WTC11 (cell line): Measurements from ENCODE around the gene PSG2. TPM values are rescaled to one million over a fixed set of nuclear protein-coding genes. Genes with fewer than 3 reads are reported as not detected.
"Not testable (repeated sequence)": the region's sequence is repeated elsewhere in the genome, so short reads cannot be mapped to it uniquely, and the experiment has no call there.

Experiments used
- ATAC-seq: fragments of 200-7000 bp; cut with Tn5 transposase; 2 replicates; pipeline ENCODE4 v1.10.0; 2021; ENCODE audit warnings: mild to moderate bottlenecking, moderate library complexity
- CTCF ChIA-PET: fragments of 300-600 bp; sonication (Branson Sonifier 250); formaldehyde crosslinking; loops from one replicate; lab custom pipeline; 2021; ENCODE audit warnings: antibody characterized with exemption; lab: Charles Lee
- POLR2A ChIA-PET: fragments of 350-600 bp; sonication (Branson Sonifier 250); formaldehyde crosslinking; loops from one replicate; lab custom pipeline; 2021; ENCODE audit warnings: antibody characterized with exemption; lab: Charles Lee
- DNase-seq: peaks from one replicate; pipeline ENCODE4 v3.0.0; 2021; ENCODE audit warnings: low spot score
- H3K27ac Mint-ChIP-seq: 2 replicates; pipeline ENCODE4 v1.8.0; 2021; ENCODE audit warnings: mixed read lengths
- H3K27me3 Mint-ChIP-seq: 2 replicates; pipeline ENCODE4 v1.8.0; 2021; ENCODE audit warnings: low read depth, mild to moderate bottlenecking, moderate library complexity, mixed read lengths
- H3K36me3 Mint-ChIP-seq: 2 replicates; pipeline ENCODE4 v1.8.0; 2021; ENCODE audit warnings: mixed read lengths
- H3K4me1 Mint-ChIP-seq: 2 replicates; pipeline ENCODE4 v1.8.0; 2022; ENCODE audit warnings: mixed read lengths
- H3K4me3 Mint-ChIP-seq: 2 replicates; pipeline ENCODE4 v1.8.0; 2021; ENCODE audit warnings: mild to moderate bottlenecking, moderate library complexity, mixed read lengths
- H3K9me3 Mint-ChIP-seq: 2 replicates; pipeline ENCODE4 v1.8.0; 2021; ENCODE audit warnings: mixed read lengths
- ATF1 ChIP-seq: sonication (generic); formaldehyde crosslinking; IDR thresholded peaks from 2 replicates; pipeline ENCODE4 v1.8.1; 2023; ENCODE audit warnings: mild to moderate bottlenecking, moderate library complexity, missing genetic modification reagents
- CREM ChIP-seq: sonication (generic); formaldehyde crosslinking; IDR thresholded peaks from 2 replicates; pipeline ENCODE4 v1.8.1; 2022; ENCODE audit warnings: mild to moderate bottlenecking, missing genetic modification reagents, moderate library complexity
- ETV6 ChIP-seq: sonication (generic); formaldehyde crosslinking; IDR thresholded peaks from 2 replicates; pipeline ENCODE4 v1.8.1; 2022; ENCODE audit warnings: mild to moderate bottlenecking, missing genetic modification reagents
- FOXP1 ChIP-seq: sonication (generic); formaldehyde crosslinking; IDR thresholded peaks from 2 replicates; pipeline ENCODE4 v1.8.0; 2022; ENCODE audit warnings: missing genetic modification reagents, mild to moderate bottlenecking, moderate library complexity, borderline replicate concordance
- NR3C1 ChIP-seq: sonication (generic); formaldehyde crosslinking; conservative IDR thresholded peaks from 2 replicates; pipeline ENCODE4 v1.8.1; 2023; ENCODE audit warnings: low read depth, mild to moderate bottlenecking, missing genetic modification reagents
- RELA ChIP-seq: sonication (generic); formaldehyde crosslinking; IDR thresholded peaks from 2 replicates; pipeline ENCODE4 v1.8.1; 2022; ENCODE audit warnings: missing genetic modification reagents, mild to moderate bottlenecking, borderline replicate concordance
- SOX15 ChIP-seq: fragments of 250-450 bp; sonication (Bioruptor Pico); IDR thresholded peaks from 2 replicates; pipeline ENCODE4 v1.9.0; 2021; ENCODE audit warnings: mild to moderate bottlenecking
- TP53 ChIP-seq: sonication (generic); formaldehyde crosslinking; IDR thresholded peaks from 2 replicates; pipeline ENCODE4 v1.8.1; 2023; ENCODE audit warnings: mild to moderate bottlenecking, missing genetic modification reagents
- ZBTB21 ChIP-seq: sonication (generic); formaldehyde crosslinking; IDR thresholded peaks from 2 replicates; pipeline ENCODE4 v1.8.1; 2023; ENCODE audit warnings: mild to moderate bottlenecking, missing genetic modification reagents, borderline replicate concordance
- ZNF671 ChIP-seq: fragments of 250-450 bp; sonication (Bioruptor Pico); IDR thresholded peaks from 2 replicates; pipeline ENCODE4 v1.8.0; 2021; ENCODE audit warnings: mild to moderate bottlenecking
- total RNA-seq: library from RNA; stranded (reverse); gene quantifications from 3 replicates; pipeline ENCODE4 v1.2.3, GENCODE V29; 2021
- TF ChIP-seq, protein P1 (sequence below): fragments of 200-600 bp; IDR thresholded peaks from 2 replicates; pipeline ENCODE4 v1.8.0; 2022; ENCODE audit warnings: antibody characterized with exemption
- TF ChIP-seq, protein P2 (sequence below): fragments of 250-450 bp; sonication (Bioruptor Pico); conservative IDR thresholded peaks from 2 replicates; pipeline ENCODE4 v1.9.0; 2021; ENCODE audit warnings: mild to moderate bottlenecking
- TF ChIP-seq, protein P3 (sequence below): fragments of 250-450 bp; sonication (Bioruptor Pico); IDR thresholded peaks from 2 replicates; pipeline ENCODE4 v1.9.0; 2021; ENCODE audit warnings: mild to moderate bottlenecking

Gene PSG2
- total RNA-seq, 1 experiment from 2014 or later = not detected

DNA sequence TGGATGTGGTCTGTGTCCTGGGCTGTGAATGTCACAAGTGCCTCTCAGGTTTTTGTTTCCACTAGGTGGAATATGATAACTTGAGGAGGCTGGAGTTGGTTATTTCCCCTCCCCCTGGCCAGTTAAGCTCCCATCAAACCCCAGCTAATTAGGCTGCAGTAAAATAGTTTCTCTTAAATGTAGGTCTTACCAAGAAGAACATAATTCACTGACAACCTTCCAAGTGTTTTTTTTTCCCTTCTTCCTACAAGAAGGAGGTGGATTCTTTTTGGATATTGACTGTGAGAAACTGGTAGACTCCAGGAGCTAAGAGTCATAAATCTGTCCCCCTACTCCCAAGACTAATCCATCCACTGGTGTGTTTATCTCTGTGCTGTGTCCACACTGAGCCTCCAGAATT lies 15.9 kb upstream of the PSG2 start:
- CTCF ChIA-PET, H3K27me3 Mint-ChIP-seq, ATAC-seq, H3K36me3 Mint-ChIP-seq, H3K4me3 Mint-ChIP-seq, DNase-seq, H3K27ac Mint-ChIP-seq, POLR2A ChIA-PET, H3K4me1 Mint-ChIP-seq: not testable (repeated sequence)
- peaks cover 45% of the 10 kb centered on the region for H3K9me3 Mint-ChIP-seq

DNA sequence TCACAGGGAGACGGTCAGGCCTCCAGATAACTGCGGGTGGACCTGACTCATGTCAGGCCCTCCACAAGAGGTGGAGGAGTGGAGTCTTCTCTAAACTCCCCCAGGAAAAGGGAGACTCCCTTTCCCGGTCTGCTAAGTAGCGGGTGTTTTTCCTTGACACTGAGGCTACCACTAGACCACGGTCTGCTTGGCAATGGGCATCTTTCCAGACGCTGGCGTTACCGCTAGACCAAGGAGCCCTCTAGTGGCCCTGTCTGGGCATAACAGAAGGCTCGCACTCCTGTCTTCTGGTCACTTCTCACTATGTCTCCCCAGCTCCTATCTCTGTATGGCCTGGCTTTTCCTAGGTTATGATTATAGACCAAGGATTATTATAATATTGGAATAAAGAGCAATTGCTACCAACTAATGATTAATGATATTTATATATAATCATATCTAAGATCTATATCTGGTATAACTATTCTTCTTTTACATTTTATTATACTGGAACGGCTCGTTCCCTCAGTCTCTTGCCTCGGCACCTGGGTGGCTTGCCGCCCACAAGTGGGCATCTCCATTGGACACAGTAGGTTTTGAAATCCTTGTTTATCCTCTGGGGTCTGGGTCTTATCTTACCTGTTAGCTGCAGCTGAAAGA lies 5.3 kb upstream of the PSG2 start:
- TF ChIP-seq, protein P1, sequence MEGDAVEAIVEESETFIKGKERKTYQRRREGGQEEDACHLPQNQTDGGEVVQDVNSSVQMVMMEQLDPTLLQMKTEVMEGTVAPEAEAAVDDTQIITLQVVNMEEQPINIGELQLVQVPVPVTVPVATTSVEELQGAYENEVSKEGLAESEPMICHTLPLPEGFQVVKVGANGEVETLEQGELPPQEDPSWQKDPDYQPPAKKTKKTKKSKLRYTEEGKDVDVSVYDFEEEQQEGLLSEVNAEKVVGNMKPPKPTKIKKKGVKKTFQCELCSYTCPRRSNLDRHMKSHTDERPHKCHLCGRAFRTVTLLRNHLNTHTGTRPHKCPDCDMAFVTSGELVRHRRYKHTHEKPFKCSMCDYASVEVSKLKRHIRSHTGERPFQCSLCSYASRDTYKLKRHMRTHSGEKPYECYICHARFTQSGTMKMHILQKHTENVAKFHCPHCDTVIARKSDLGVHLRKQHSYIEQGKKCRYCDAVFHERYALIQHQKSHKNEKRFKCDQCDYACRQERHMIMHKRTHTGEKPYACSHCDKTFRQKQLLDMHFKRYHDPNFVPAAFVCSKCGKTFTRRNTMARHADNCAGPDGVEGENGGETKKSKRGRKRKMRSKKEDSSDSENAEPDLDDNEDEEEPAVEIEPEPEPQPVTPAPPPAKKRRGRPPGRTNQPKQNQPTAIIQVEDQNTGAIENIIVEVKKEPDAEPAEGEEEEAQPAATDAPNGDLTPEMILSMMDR = peak; percentile 65
- H3K27ac Mint-ChIP-seq, H3K36me3 Mint-ChIP-seq, H3K4me1 Mint-ChIP-seq, POLR2A ChIA-PET, CTCF ChIA-PET, H3K4me3 Mint-ChIP-seq, ATAC-seq, H3K27me3 Mint-ChIP-seq: not testable (repeated sequence)
- peaks cover 22% of the 10 kb centered on the region for H3K9me3 Mint-ChIP-seq
- DNase-seq = peak; percentile 71

DNA sequence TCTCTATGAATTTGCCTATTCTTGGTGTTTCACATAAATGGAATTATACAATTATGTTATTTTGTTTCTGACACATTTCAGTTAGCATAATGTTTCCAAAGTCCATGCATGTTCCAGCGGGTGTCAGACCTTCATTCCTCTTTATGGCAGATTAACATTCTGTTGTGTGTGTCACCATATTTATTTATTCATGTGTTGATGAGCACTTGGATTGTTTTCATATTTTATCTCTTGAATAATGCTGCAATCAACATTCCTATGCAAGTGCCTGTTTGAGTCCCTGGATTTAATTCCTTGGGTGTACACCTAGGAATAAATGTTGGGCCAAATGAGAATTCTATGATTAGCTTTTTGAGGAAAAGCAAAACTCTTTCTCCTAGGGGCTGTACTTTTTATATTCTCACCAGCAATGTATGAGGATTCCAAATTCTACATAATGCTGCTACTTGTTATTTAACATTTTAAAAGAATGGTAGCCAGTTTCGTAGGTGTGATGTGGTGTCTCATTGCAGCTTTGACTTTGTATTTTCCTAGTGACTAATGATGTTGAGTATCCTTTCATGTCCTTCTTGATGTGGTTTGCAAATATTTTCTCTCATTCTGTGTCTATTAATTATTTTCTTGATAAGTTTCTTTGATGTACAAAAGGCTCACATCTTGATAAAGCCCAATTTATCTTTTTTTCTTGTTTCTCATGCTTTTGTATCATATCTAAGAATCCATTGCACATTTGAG lies 3.5 kb upstream of the PSG2 start:
- ATAC-seq, POLR2A ChIA-PET, H3K4me1 Mint-ChIP-seq, H3K36me3 Mint-ChIP-seq, CTCF ChIA-PET, H3K27ac Mint-ChIP-seq, DNase-seq, H3K4me3 Mint-ChIP-seq, H3K27me3 Mint-ChIP-seq: not testable (repeated sequence)
- peaks cover 17% of the 10 kb centered on the region for H3K9me3 Mint-ChIP-seq

DNA sequence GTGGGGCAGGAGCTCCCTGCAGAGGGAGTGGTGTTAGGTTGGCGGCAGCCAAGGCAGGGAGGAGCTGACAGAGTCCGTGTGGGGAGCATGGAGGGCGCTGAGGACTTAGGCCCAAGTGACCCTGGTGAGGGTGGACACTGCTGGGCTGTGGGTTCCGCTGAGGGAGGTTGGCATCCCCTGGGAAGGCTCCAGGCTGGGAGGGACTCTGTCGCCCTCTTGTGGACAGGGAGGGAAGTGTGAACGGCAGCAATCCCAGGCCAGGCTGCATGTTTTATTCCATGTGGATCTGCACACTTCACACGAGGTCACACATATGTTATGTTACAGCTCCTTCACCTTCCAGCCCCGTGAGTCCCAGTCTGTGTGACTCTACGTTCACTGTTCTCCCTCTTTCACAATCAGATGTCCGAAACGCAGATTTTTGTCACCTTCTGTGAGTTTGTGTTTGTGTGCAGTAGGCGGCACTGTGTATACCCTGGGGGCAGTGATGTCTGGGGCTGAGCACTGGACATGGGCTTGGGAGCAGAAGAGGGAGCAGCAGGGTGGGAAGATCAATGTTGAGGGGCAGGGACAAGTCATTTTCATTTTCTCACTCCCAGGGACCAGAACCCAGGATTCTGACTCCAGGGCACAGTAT lies 1.8 kb upstream of the PSG2 start:
- ATAC-seq, H3K4me3 Mint-ChIP-seq, H3K27ac Mint-ChIP-seq, POLR2A ChIA-PET, H3K36me3 Mint-ChIP-seq, CTCF ChIA-PET, H3K4me1 Mint-ChIP-seq, H3K27me3 Mint-ChIP-seq: not testable (repeated sequence)
- peaks cover 17% of the 10 kb centered on the region for H3K9me3 Mint-ChIP-seq
- TF ChIP-seq, protein P1 = peak; percentile 73; the same call in 1 of the 2 replicates
- DNase-seq = peak; percentile 69

DNA sequence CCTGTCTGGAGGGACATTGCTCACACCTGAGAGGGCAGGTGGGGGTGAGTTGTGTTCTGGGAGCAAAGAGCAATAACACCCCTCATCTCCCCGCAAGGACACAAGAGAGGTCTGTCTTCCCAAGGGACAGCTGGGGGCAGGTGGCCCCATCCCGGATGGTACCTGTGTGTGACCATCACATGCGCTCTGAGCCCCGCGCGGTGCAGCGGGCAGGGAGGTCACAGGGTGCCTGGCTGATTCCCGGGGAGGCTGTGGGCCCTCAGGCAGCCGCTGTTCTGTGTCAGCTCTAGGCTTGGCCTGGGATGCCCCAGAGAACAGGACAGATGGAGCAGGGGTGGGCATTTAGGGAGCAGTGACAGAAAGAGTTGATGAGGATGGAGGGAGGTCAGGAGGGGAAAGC lies 1.2 kb upstream of the PSG2 start:
- DNase-seq, ATAC-seq, H3K27me3 Mint-ChIP-seq, H3K36me3 Mint-ChIP-seq, POLR2A ChIA-PET, H3K4me3 Mint-ChIP-seq, H3K27ac Mint-ChIP-seq, H3K4me1 Mint-ChIP-seq: not testable (repeated sequence)
- CTCF ChIA-PET = interaction anchor here (0.5 kb wide), 1 partner anchor 616 kb away, joined by 3 read pairs; no protein-coding TSS in a partner anchor
- H3K9me3 Mint-ChIP-seq = peaks cover 19% of the 10 kb centered on the region

DNA sequence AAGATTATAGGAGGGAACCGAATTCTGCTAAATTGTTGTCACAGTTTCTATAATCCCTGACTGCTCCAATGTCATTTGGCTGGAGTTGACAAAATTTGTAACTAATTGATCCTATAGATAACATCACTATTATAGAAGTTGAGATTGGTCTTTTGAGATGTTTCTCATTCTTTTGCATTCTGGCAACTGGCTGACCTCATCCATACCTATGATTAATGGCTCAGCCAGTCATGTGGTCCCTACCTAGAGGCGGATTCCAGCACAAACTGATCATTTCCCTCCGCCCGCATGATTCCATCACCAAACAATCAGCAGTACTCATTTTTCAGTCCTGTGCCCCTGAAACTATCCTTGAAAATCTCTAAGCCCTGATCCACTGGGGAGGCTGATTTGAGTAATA lies 4.2 kb downstream of the PSG2 start:
- ATAC-seq (no peak), DNase-seq (no peak)
- H3K4me1 Mint-ChIP-seq = no peaks in the 10 kb centered on the region
- no peak overlapping the region for H3K4me3 Mint-ChIP-seq
- no peaks in the 10 kb centered on the region for H3K27me3 Mint-ChIP-seq
- H3K9me3 Mint-ChIP-seq = peaks cover 26% of the 10 kb centered on the region
- ChIA-PET CTCF (no interaction called here), POLR2A (no interaction called here)
- H3K27ac Mint-ChIP-seq = no peak overlapping the region
- H3K36me3 Mint-ChIP-seq = no peaks in the 10 kb centered on the region; the same call in 1 of the 2 replicates
- TF ChIP-seq FOXP1 = no peak
- TF ChIP-seq, protein P2, sequence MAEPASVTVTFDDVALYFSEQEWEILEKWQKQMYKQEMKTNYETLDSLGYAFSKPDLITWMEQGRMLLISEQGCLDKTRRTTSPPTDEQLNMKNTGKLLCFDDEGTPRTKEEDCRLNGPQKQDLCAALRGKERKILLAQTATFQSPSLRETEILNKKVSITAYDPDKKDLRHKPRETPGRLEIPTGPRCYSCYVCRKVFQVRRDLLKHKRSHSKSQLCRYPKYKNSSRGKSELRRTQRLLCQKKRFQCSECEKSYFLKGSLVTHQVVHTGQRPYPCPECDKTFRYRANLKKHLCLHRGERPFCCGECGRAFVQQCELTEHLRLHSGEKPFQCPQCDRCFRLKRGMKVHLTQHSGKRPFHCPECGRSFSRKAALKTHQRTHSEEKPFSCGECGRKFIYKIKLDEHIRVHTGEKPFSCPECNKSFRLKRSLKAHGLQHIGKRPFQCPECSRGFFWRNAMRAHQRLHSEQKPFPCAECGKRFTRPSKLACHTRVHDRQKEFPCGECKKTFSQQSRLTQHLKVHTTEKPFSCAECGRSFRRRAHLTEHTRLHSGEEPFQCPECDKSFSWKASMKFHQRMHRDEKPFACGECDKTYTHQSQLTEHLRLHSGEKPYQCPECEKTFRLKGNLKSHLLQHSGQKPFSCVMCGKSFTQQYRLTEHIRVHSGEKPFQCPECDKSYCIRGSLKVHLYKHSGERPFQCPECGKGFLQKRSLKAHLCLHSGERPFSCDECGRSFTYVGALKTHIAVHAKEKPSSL = no peak
- no peak for TF ChIP-seq ATF1 (CRISPR knock-in tag)
- no peak for TF ChIP-seq RELA
- no peak for TF ChIP-seq NR3C1 (CRISPR knock-in tag)
- no peak for TF ChIP-seq TP53 (CRISPR knock-in tag)
- no peak for TF ChIP-seq ETV6 (CRISPR knock-in tag)
- TF ChIP-seq, protein P3, sequence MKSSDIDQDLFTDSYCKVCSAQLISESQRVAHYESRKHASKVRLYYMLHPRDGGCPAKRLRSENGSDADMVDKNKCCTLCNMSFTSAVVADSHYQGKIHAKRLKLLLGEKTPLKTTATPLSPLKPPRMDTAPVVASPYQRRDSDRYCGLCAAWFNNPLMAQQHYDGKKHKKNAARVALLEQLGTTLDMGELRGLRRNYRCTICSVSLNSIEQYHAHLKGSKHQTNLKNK (CRISPR knock-in tag) = no peak
- no peak for TF ChIP-seq ZBTB21 (CRISPR knock-in tag)
- TF ChIP-seq SOX15 (CRISPR knock-in tag) = no peak
- TF ChIP-seq ZNF671 (CRISPR knock-in tag) = no peak
- no peak for TF ChIP-seq CREM (CRISPR knock-in tag)
